ENCODE measurements around the gene RADIL.

Gene RADIL

GRCh38 chr7:4789194-4790077 lies 94.1 kb downstream of the RADIL start:
- no peak for DNase-seq

DNA sequence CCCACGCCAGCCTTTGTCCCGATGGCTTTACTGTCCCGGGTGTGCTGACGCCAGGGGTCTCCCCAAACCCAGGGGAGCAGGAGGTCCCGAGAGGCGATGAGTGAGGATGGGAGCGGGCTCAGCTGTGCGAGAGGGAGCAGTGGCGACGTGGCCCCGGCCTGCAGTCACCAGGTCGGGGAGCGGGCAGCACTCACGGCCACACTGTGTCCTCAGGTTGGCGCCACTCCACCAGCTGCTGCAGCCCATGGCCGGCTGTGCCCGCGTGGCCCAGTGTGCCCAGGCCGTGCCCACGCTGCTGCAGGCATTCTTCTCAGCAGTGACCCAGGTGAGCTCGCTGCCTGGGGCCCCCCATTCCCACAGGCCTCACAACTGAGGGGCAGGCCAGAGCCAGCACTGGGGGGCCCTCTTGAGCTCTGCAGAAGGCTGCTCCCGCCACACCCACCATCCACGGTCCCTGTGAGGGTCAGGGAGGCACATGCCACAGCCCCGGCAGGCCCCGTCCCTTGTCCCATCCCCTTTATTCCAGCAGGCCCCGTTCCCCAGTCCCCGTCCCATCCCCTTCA lies 94.8 kb downstream of the RADIL start:
- DNase-seq = no peak

DNA sequence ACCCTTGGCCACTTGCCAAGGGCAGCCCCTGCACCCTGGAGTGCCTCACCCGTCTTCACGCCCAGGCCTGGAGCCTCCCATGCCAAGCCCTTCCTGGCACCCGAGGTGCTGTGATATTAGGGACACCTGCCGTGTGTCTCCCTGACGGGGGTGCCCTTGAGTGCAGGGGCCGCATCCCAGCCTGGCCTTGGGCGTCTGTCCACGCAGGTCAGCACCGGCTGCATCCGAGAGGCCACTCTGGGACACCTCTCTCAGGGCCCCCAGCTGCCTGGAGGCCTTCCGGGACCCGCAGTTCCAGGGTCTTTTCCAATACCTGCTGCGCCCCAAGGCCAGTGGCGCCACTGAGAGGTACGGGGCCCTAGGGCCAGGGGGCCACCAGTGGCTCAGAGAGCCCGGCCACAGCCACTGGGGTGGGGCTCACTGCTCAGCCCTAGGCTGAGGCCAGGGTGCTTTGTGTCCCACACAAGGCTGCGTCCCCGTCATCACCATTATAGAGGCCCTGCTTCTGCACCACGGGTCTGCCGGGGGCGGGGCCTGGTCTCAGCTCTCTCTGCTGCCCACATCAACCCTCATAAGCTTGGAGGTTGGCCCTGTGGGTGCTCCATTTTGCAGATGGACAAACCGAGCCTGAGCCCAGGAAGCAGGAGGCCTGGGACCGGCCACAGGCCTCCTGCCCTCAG lies 95.4 kb downstream of the RADIL start:
- no peak for DNase-seq

DNA sequence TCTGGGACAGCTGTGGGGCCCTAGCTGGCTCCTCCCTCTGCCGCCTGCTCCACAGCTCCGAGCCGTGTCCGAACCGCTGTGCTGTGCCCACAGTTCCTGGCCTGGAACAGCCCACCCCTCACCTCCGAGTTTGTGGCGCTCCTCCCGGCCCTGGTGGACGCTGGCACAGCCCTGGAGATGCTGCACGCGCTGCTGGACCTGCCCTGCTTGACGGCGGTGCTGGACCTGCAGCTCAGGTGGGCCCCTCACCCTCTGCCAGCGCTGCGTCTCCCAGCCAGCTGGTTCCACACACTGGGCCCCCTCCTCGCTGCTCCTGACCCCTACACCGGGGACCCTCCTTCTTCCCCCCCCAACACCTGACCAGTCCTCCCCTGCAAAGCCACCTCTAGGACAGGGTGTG lies 96.0 kb downstream of the RADIL start:
- DNase-seq = no peak

DNA sequence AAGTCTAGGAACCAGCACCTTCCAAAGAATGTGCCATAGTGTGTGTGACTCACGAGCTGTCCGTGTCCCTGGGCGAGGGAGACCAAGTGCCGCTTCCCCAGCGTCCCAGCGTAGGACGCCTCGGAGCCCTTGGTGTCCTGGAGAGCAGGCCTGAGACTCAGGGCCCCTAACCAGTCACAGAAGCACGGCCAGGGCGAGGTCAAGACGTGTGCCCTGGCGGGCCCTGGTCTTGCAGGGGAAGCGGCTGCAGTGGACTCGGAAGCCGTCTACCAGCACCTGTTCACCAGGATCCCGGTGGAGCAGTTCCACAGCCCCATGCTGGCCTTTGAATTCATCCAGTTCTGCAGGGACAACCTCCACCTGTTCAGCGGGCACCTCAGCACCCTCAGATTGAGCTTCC lies 97.5 kb downstream of the RADIL start:
- DNase-seq = no peak

- DNase-seq = no peak
Measured at GRCh38 chr7:4785371-4785770, 98.1 kb downstream of the RADIL start.

DNA sequence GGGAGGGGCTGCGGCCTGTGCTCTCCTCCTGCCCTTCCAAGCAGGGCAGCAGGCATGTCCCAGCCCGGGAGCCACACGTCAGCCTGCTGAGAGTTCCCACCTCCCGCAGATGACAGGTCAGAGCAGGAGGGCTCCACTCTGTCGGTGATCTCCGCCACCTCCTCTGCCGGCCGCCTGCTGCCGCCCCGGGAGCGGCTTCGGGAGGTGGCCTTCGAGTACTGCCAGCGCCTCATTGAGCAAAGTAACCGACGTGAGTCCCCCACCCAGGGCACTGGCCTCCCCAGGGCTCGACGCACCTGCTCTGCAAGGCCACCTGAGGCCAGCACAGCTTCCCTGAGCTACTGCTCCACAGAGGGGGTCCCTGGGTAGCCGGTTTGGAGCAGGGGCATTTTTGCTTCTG lies 98.7 kb downstream of the RADIL start:
- DNase-seq = no peak

GRCh38 chr7:4783762-4784351 lies 99.7 kb downstream of the RADIL start:
- no peak for DNase-seq

GRCh38 chr7:4783292-4783652 lies 100.2 kb downstream of the RADIL start:
- DNase-seq = no peak

GRCh38 chr7:4782333-4783291 lies 100.9 kb downstream of the RADIL start:
- DNase-seq = no peak

- no peak for DNase-seq
Measured at GRCh38 chr7:4781366-4782069, 102.0 kb downstream of the RADIL start.

- no peak for DNase-seq
Measured at GRCh38 chr7:4779118-4779517, 104.4 kb downstream of the RADIL start.

- DNase-seq = no peak
Measured at GRCh38 chr7:4775848-4776623, 107.5 kb downstream of the RADIL start.

DNA sequence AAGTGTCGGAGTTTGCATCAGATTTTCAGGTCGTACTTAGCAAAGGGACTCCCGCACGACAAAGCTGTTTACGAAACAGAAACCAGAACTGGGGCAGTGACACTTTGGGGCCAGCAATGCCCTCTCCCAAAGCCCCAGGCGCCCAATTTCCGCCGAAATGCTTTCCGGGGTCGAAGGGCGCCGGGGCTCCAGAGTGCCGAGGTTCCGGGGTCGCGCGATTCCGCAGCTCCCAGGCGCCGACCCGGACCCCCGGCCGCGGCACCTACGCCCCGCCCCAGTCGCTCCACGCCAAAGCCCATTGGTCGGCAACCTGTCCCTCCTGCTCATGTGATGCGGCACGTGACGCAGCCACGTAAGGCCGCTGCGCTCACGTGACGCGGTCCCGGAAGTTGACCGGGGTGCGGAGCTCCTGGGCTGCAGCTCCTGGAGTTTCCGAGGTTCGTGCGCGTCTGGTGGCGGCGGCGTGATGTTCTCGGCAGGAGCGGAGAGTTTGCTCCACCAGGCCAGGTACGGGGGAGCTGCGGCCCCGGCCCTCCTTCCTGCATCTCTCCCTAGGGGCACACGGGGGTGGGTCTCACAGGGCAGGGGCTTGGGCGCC lies 108.2 kb downstream of the RADIL start, which contains the start of gene AP5Z1:
TSS of gene AP5Z1 (plus strand) at position 374 of the 598 bp plus-strand sequence. CDS start at position 467, 93 bp downstream.
- DNase-seq = peak; percentile 95

DNA sequence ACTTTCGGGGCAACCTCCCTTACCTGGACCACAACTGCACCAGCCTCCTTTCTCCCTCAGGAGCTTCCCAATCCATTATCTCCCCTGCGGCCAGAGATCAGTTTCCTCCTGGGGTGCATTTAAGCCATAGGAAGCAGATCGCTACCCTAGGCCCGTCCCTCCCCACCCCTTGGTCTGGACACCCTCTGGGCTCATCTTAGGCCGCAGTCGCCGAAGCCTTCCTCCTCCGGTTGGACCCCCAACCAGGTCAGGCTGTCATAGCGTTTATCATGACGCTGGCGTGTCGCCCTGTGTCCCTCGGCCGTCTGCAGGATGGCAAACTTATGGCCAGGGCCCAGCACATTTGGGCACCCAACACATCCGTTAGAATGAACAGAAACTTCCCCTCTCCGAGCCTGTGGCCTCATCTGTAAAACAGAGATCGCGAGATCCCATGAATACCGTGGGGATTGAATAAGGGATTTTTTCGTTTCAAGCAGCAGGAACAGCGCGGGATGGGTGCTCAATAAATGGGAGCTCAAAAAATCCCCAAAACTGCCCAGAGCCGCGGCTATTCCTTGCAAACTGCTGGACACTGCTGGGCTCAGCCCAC lies 108.8 kb downstream of the RADIL start:
- DNase-seq = no peak

DNA sequence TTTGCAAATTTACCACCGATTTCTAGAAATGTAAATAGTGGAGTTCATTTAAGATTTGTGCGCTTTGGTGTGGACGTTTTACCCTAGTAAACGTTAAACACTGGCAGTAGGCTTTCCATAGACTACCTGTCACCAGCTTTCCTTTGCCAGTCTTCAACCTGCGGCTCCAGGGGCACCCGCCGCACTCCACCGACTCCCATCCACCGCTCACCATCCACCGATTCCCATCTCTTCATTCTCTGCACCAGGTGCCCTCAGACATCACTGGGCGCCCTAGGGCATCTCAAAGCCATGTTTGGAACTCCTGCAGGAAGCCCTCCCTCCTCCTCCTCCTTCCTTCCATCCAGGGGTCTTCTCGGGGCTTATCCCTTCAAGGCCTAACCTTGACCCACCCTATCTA lies 109.5 kb downstream of the RADIL start:
- DNase-seq = no peak

GRCh38 chr7:4772306-4772705 lies 111.2 kb downstream of the RADIL start:
- no peak for DNase-seq

GRCh38 chr7:4771737-4772136 lies 111.8 kb downstream of the RADIL start:
- no peak for DNase-seq

DNA sequence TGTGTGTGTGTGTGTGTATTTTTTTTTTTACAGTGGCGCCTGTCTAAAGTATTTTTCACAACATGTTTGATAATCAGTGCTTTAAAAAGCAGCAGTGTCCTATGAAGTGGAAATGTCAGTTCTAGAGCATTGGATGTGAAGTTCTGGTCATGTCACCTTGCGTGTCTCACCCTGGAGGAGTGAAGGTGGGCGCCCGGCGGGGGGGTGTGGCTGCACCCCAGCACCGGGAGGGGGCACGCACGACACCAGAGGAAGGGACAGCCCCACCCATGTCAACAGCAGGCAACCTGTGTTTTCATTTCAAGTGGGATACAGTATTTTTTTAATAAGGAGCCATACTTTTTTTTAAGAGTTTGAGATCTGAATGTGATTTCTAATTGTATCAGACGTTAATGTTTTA lies 112.6 kb downstream of the RADIL start:
- DNase-seq = no peak

DNA sequence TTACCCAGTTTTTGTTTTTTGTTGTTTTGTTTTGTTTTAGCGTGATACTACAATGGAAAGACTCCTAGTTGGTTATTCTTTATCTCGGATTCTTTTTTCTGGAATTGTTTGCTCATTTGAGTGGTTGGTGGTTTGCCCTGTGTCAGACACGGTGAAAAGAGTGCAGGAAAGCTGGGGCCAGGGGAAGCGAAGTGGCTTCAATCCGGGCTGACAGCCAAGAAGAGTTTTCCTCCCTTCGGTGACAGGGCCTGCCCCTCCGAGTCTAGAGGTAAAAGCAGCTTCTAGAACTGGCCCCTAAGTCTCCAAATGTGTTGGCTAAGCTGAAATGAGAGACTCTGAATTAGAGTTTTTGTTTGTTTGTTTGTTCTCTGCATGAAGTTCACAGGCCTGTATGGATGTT lies 113.8 kb downstream of the RADIL start:
- DNase-seq = peak; percentile 2
